ENCODE data around the gene ZPBP. TPM values are rescaled to one million over a fixed set of nuclear protein-coding genes. Genes with fewer than 3 reads are reported as not detected.

Gene ZPBP
- total and polyA plus RNA-seq, 2 experiments from 2014 or later = not detected

GRCh38 chr7:49937608-49938007 is 155.4 kb downstream of the ZPBP start:
- H3K36me3 ChIP-seq (replicated peaks; ENCODE audit: insufficient read depth, low read depth) = no peaks in the 10 kb centered on the region
- no peaks in the 10 kb centered on the region for H3K79me2 ChIP-seq
- H3K4me3 ChIP-seq = no peak overlapping the region
- H3K27me3 ChIP-seq = no peaks in the 10 kb centered on the region
- TF ChIP-seq EZH2phosphoT487 (IDR thresholded peaks at IDR 0.05; ENCODE audit: low read depth, severe bottlenecking, unreplicated experiment) (no peak), EZH2 (IDR thresholded peaks at IDR 0.05; ENCODE audit: borderline replicate concordance) (no peak), CTCF (IDR thresholded peaks at IDR 0.05; ENCODE audit: poor library complexity) (no peak)
- no peak overlapping the region for H3K27ac ChIP-seq
- no peak for DNase-seq (ENCODE audit: low spot score)
- no peaks in the 10 kb centered on the region for H3K9me3 ChIP-seq (ENCODE audit: low read depth)
- no peak overlapping the region for H3K4me2 ChIP-seq
- H4K20me1 ChIP-seq (ENCODE audit: insufficient read depth, poor library complexity, severe bottlenecking) = no peaks in the 10 kb centered on the region
- 91% methylated on average over 2 of the region's 2 CpGs for WGBS (ENCODE audit: low lambda C conversion rate, missing lambda C conversion rate)
- no peaks in the 10 kb centered on the region for H3K9me2 ChIP-seq (replicated peaks; ENCODE audit: insufficient read depth)
- no peak overlapping the region for H2AFZ ChIP-seq
- H3K4me1 ChIP-seq (ENCODE audit: insufficient read depth) = no peaks in the 10 kb centered on the region

- no peaks in the 10 kb centered on the region for H3K4me1 ChIP-seq (ENCODE audit: insufficient read depth)
- 84% methylated on average over 2 of the region's 2 CpGs for WGBS (ENCODE audit: low lambda C conversion rate, missing lambda C conversion rate)
Measured at GRCh38 chr7:49931627-49932026, 161.4 kb downstream of the ZPBP start.

GRCh38 chr7:49928787-49929186 is 164.3 kb downstream of the ZPBP start:
- no peaks in the 10 kb centered on the region for H3K9me2 ChIP-seq (replicated peaks; ENCODE audit: insufficient read depth)
- 93% methylated on average over 2 of the region's 2 CpGs for WGBS (ENCODE audit: low lambda C conversion rate, missing lambda C conversion rate)
- H3K4me2 ChIP-seq = no peak overlapping the region
- H3K9me3 ChIP-seq (ENCODE audit: low read depth) = no peaks in the 10 kb centered on the region
- no peak overlapping the region for H2AFZ ChIP-seq
- no peak overlapping the region for H3K27ac ChIP-seq
- no peaks in the 10 kb centered on the region for H3K4me1 ChIP-seq (ENCODE audit: insufficient read depth)
- TF ChIP-seq EZH2 (IDR thresholded peaks at IDR 0.05; ENCODE audit: borderline replicate concordance) = no peak
- TF ChIP-seq EZH2phosphoT487 (IDR thresholded peaks at IDR 0.05; ENCODE audit: low read depth, severe bottlenecking, unreplicated experiment) = no peak
- no peak for TF ChIP-seq CTCF (IDR thresholded peaks at IDR 0.05; ENCODE audit: poor library complexity)
- no peaks in the 10 kb centered on the region for H4K20me1 ChIP-seq (ENCODE audit: insufficient read depth, poor library complexity, severe bottlenecking)
- no peak for DNase-seq (ENCODE audit: low spot score)
- H3K36me3 ChIP-seq (replicated peaks; ENCODE audit: insufficient read depth, low read depth) = no peaks in the 10 kb centered on the region
- no peaks in the 10 kb centered on the region for H3K79me2 ChIP-seq
- no peak overlapping the region for H3K4me3 ChIP-seq
- H3K27me3 ChIP-seq = no peaks in the 10 kb centered on the region

More at GRCh38 chr7:49931627-49932026, 161.4 kb downstream of the ZPBP start:
- no peaks in the 10 kb centered on the region for H4K20me1 ChIP-seq (ENCODE audit: insufficient read depth, poor library complexity, severe bottlenecking)
- no peak for DNase-seq (ENCODE audit: low spot score)
- H3K27ac ChIP-seq = no peak overlapping the region
- no peaks in the 10 kb centered on the region for H3K27me3 ChIP-seq
- no peaks in the 10 kb centered on the region for H3K9me2 ChIP-seq (replicated peaks; ENCODE audit: insufficient read depth)
- H3K4me3 ChIP-seq = no peak overlapping the region
- H3K36me3 ChIP-seq (replicated peaks; ENCODE audit: insufficient read depth, low read depth) = no peaks in the 10 kb centered on the region
- no peaks in the 10 kb centered on the region for H3K9me3 ChIP-seq (ENCODE audit: low read depth)
- no peak for TF ChIP-seq EZH2 (IDR thresholded peaks at IDR 0.05; ENCODE audit: borderline replicate concordance)
- TF ChIP-seq EZH2phosphoT487 (IDR thresholded peaks at IDR 0.05; ENCODE audit: low read depth, severe bottlenecking, unreplicated experiment) = no peak
- no peak for TF ChIP-seq CTCF (IDR thresholded peaks at IDR 0.05; ENCODE audit: poor library complexity)
- H2AFZ ChIP-seq = no peak overlapping the region
- no peaks in the 10 kb centered on the region for H3K79me2 ChIP-seq
- no peak overlapping the region for H3K4me2 ChIP-seq

GRCh38 chr7:49927631-49928030 is 165.4 kb downstream of the ZPBP start:
- WGBS (ENCODE audit: low lambda C conversion rate, missing lambda C conversion rate) = 85% methylated on average over 5 of the region's 5 CpGs
- no peaks in the 10 kb centered on the region for H3K4me1 ChIP-seq (ENCODE audit: insufficient read depth)
- no peak for DNase-seq (ENCODE audit: low spot score)
- H3K4me3 ChIP-seq = no peak overlapping the region
- no peaks in the 10 kb centered on the region for H3K27me3 ChIP-seq
- no peak for TF ChIP-seq CTCF (IDR thresholded peaks at IDR 0.05; ENCODE audit: poor library complexity)
- TF ChIP-seq EZH2phosphoT487 (IDR thresholded peaks at IDR 0.05; ENCODE audit: low read depth, severe bottlenecking, unreplicated experiment) = no peak
- no peak for TF ChIP-seq EZH2 (IDR thresholded peaks at IDR 0.05; ENCODE audit: borderline replicate concordance)
- H4K20me1 ChIP-seq (ENCODE audit: insufficient read depth, poor library complexity, severe bottlenecking) = no peaks in the 10 kb centered on the region
- no peaks in the 10 kb centered on the region for H3K9me3 ChIP-seq (ENCODE audit: low read depth)
- H3K4me2 ChIP-seq = no peak overlapping the region
- H2AFZ ChIP-seq = no peak overlapping the region
- no peaks in the 10 kb centered on the region for H3K79me2 ChIP-seq
- H3K36me3 ChIP-seq (replicated peaks; ENCODE audit: insufficient read depth, low read depth) = no peaks in the 10 kb centered on the region
- H3K27ac ChIP-seq = no peak overlapping the region
- H3K9me2 ChIP-seq (replicated peaks; ENCODE audit: insufficient read depth) = no peaks in the 10 kb centered on the region

Data from hepatocyte (in vitro differentiated cells).